Left ventricle myocardium inferior (tissue), 1 donor: ENCODE data around the gene ATP1B2. TPM values are rescaled to one million over a fixed set of nuclear protein-coding genes. Genes with fewer than 3 reads are reported as not detected.
A peak's percentile ranks its signal among the peaks of the same experiment; 100 is the strongest.

Source experiments
- DNase-seq: peaks from one replicate; pipeline ENCODE4 v3.0.0-alpha.2; 2020
- H3K27ac ChIP-seq: fragments of 200-600 bp; replicated peaks from 2 replicates; pipeline ENCODE4 v1.8.0; 2021
- H3K27me3 ChIP-seq: fragments of 200-600 bp; 2 replicates; pipeline ENCODE4 v1.8.0; 2021; ENCODE audit warnings: low read depth
- H3K36me3 ChIP-seq: fragments of 200-600 bp; 2 replicates; pipeline ENCODE4 v1.8.0; 2021
- H3K4me1 ChIP-seq: fragments of 200-600 bp; 2 replicates; pipeline ENCODE4 v1.8.0; 2021
- H3K4me3 ChIP-seq: fragments of 200-600 bp; 2 replicates; pipeline ENCODE4 v1.8.0; 2021; ENCODE audit warnings: mild to moderate bottlenecking, moderate library complexity
- H3K9me3 ChIP-seq: fragments of 200-600 bp; replicated peaks from 2 replicates; pipeline ENCODE4 v1.8.0; 2021
- CTCF ChIP-seq: fragments of 200-600 bp; IDR thresholded peaks from 2 replicates; pipeline ENCODE4 v1.8.0; 2021; ENCODE audit warnings: antibody characterized with exemption, mild to moderate bottlenecking, borderline replicate concordance
- intact Hi-C: fragments of 100-400 bp; cut with micrococcal nuclease; formaldehyde crosslinking; loops from one replicate; pipeline ENCODE4 v1.11.0; 2022
- total RNA-seq: library from RNA; stranded (reverse); fragmentation: NEBNext Ultra II Directional; extraction: Animal tissue kit (Norgen Biotek cat#: 25700); gene quantifications from one replicate; pipeline ENCODE4 v1.2.1, GENCODE V29; 2021
- donor health status: DM: no; HTN: yes; CAD: no; lungs with severe emphysema.

Gene ATP1B2
- total RNA-seq, 1 donor from 2014 or later, result 2.8 TPM

GRCh38 chr17:7613769-7614424, 36.8 kb upstream of the ATP1B2 start:
- no peaks in the 10 kb centered on the region for H3K27me3 ChIP-seq
- peak overlapping the region; percentile 99 for H3K27ac ChIP-seq
- no peak for TF ChIP-seq CTCF
- H3K4me3 ChIP-seq, result peak overlapping the region; percentile 91
- intact Hi-C loops, result no loop called here
- peaks cover 9% of the 10 kb centered on the region for H3K36me3 ChIP-seq
- DNase-seq, result no peak
- H3K9me3 ChIP-seq, result no peaks in the 10 kb centered on the region
- H3K4me1 ChIP-seq, result peaks cover 60% of the 10 kb centered on the region

GRCh38 chr17:7614425-7615264, 36.1 kb upstream of the ATP1B2 start, which contains the start of gene FXR2:
TSS of gene FXR2 (minus strand) at chr17:7614897. CDS start at chr17:7614532, 365 bp downstream.
- peak; percentile 71 for TF ChIP-seq CTCF
- Histone ChIP-seq H3K9me3 (no peaks in the 10 kb centered on the region), H3K27me3 (no peaks in the 10 kb centered on the region), H3K4me1 (peaks cover 53% of the 10 kb centered on the region), H3K4me3 (peak within 1 kb of the TSS; percentile 91), H3K27ac (peak within 1 kb of the TSS; percentile 99), H3K36me3 (peaks cover 9% of the 10 kb centered on the region)
- peak; percentile 100 for DNase-seq
- intact Hi-C loops, result no loop called here

DNA sequence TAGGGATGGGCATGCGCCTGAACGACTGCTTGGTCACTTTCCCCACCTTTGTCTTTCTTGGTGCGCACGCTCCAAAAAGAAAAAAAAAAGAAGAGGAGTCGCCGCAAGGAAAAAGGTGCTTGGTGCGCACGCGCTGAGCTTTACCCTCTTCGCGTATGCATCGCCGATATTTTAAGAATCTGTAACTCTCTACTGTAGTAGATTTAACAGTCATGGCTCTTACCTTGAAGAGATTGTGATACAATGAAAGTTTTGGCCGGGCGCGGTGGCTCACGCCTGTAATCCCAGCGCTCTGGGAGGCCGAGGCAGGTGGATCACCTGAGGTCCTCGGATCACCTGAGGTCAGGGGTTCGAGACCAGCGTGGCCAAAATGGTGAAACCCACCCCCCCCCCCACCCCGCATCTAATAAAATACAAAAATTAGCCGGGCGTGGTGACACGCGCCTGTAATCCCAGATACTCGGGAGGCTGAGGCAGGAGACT, 35.4 kb upstream of the ATP1B2 start:
- DNase-seq, result no peak
- Histone ChIP-seq H3K36me3 (peaks cover 9% of the 10 kb centered on the region), H3K4me3 (peak overlapping the region; percentile 91), H3K4me1 (peaks cover 49% of the 10 kb centered on the region), H3K27me3 (no peaks in the 10 kb centered on the region), H3K27ac (peak overlapping the region; percentile 99), H3K9me3 (no peaks in the 10 kb centered on the region)
- TF ChIP-seq CTCF, result no peak
- intact Hi-C loops, result no loop called here

- H3K4me3 ChIP-seq, result no peak overlapping the region
Measured at GRCh38 chr17:7618608-7619007, 32.1 kb upstream of the ATP1B2 start.

More at GRCh38 chr17:7618608-7619007, 32.1 kb upstream of the ATP1B2 start:
- Histone ChIP-seq H3K27me3 (no peaks in the 10 kb centered on the region), H3K9me3 (no peaks in the 10 kb centered on the region), H3K4me1 (peaks cover 16% of the 10 kb centered on the region), H3K36me3 (no peaks in the 10 kb centered on the region), H3K27ac (no peak overlapping the region)
- intact Hi-C loops, result no loop called here
- DNase-seq, result no peak
- TF ChIP-seq CTCF, result no peak
